Stimulated activated CD8-positive, alpha-beta memory T cell treated with anti-CD3 and anti-CD28 coated beads, Interleukin-12 subunit alpha, Interleukin-12 subunit beta, amount 100 ng/mL, for 4 hours (primary cell): ENCODE results near the gene PLA2G4A.

Experiments
- DNase-seq: peaks from one replicate; pipeline ENCODE4 v3.0.0-alpha.2; 2020; ENCODE audit warnings: low read depth

Gene PLA2G4A

GRCh38 chr1:186834399-186834958, 5.7 kb downstream of the PLA2G4A start:
- no peak for DNase-seq

- no peak for DNase-seq
These were observed 6.7 kb downstream of the PLA2G4A start for GRCh38 chr1:186835448-186835847.

GRCh38 chr1:186837806-186838205, 9.1 kb downstream of the PLA2G4A start:
- DNase-seq: no peak

- DNase-seq: no peak
These were observed 9.8 kb downstream of the PLA2G4A start for GRCh38 chr1:186838380-186839040.

- no peak for DNase-seq
These were observed 10.3 kb downstream of the PLA2G4A start for GRCh38 chr1:186839041-186839400.

- no peak for DNase-seq
These were observed 12.8 kb downstream of the PLA2G4A start for GRCh38 chr1:186841599-186841998.

- DNase-seq: no peak
These were observed 13.8 kb downstream of the PLA2G4A start for GRCh38 chr1:186842547-186842946.

GRCh38 chr1:186843226-186843625, 14.5 kb downstream of the PLA2G4A start:
- DNase-seq: no peak

GRCh38 chr1:186843931-186844330, 15.2 kb downstream of the PLA2G4A start:
- no peak for DNase-seq

GRCh38 chr1:186845576-186846210, 16.9 kb downstream of the PLA2G4A start:
- no peak for DNase-seq

GRCh38 chr1:186848509-186849130, 19.9 kb downstream of the PLA2G4A start:
- DNase-seq: no peak

GRCh38 chr1:186849271-186849671, 20.5 kb downstream of the PLA2G4A start:
- DNase-seq: no peak

- DNase-seq: no peak
These were observed 21.1 kb downstream of the PLA2G4A start for GRCh38 chr1:186849826-186850225.

- DNase-seq: no peak
These were observed 25.4 kb downstream of the PLA2G4A start for GRCh38 chr1:186854102-186854501.

GRCh38 chr1:186858923-186859322, 30.2 kb downstream of the PLA2G4A start:
- DNase-seq: no peak

GRCh38 chr1:186859995-186860394, 31.2 kb downstream of the PLA2G4A start:
- no peak for DNase-seq

GRCh38 chr1:186864296-186864695, 35.5 kb downstream of the PLA2G4A start:
- no peak for DNase-seq

- no peak for DNase-seq
These were observed 36.5 kb downstream of the PLA2G4A start for GRCh38 chr1:186865253-186865652.

GRCh38 chr1:186865857-186866256, 37.1 kb downstream of the PLA2G4A start:
- no peak for DNase-seq

- no peak for DNase-seq
These were observed 40.9 kb downstream of the PLA2G4A start for GRCh38 chr1:186869526-186870228.

GRCh38 chr1:186871784-186872183, 43.0 kb downstream of the PLA2G4A start:
- DNase-seq: no peak

GRCh38 chr1:186872291-186872690, 43.5 kb downstream of the PLA2G4A start:
- no peak for DNase-seq

GRCh38 chr1:186873687-186874086, 44.9 kb downstream of the PLA2G4A start:
- DNase-seq: no peak
